ENCODE results near the gene TMPRSS13.

GRCh38 chr11:117906710-117907109 is 22.5 kb downstream of the TMPRSS13 start:
- TF ChIP-seq, protein P1, sequence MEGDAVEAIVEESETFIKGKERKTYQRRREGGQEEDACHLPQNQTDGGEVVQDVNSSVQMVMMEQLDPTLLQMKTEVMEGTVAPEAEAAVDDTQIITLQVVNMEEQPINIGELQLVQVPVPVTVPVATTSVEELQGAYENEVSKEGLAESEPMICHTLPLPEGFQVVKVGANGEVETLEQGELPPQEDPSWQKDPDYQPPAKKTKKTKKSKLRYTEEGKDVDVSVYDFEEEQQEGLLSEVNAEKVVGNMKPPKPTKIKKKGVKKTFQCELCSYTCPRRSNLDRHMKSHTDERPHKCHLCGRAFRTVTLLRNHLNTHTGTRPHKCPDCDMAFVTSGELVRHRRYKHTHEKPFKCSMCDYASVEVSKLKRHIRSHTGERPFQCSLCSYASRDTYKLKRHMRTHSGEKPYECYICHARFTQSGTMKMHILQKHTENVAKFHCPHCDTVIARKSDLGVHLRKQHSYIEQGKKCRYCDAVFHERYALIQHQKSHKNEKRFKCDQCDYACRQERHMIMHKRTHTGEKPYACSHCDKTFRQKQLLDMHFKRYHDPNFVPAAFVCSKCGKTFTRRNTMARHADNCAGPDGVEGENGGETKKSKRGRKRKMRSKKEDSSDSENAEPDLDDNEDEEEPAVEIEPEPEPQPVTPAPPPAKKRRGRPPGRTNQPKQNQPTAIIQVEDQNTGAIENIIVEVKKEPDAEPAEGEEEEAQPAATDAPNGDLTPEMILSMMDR (IDR thresholded peaks at IDR 0.05; ENCODE audit: poor library complexity, severe bottlenecking), result no peak
- TF ChIP-seq EZH2 (IDR thresholded peaks at IDR 0.05; ENCODE audit: borderline replicate concordance, insufficient read depth, low read length, poor library complexity, severe bottlenecking), result no peak
- TF ChIP-seq SMC3 (conservative IDR thresholded peaks at IDR 0.05; ENCODE audit: poor library complexity), result no peak
- TF ChIP-seq MXI1 (conservative IDR thresholded peaks at IDR 0.05; ENCODE audit: poor library complexity, severe bottlenecking), result no peak

Measured in neural cell (in vitro differentiated cells).